HepG2 (cell line): ENCODE results near the gene SPNS3. TPM values are rescaled to one million over a fixed set of nuclear protein-coding genes. Genes with fewer than 3 reads are reported as not detected.

ENCODE experiments used
- ATAC-seq: fragments of 200-7000 bp; cut with Tn5 transposase; 3 replicates; pipeline ENCODE4 v1.9.1; 2020; ENCODE audit warnings: mild to moderate bottlenecking, moderate library complexity
- BruUV-seq: library from RNA; stranded (reverse); fragments of 400-500 nt; replicated peaks from 2 replicates; lab custom pipeline; 2021; lab: Mats Ljungman, UMichigan
- CTCF ChIA-PET: fragments of 300-600 bp; formaldehyde crosslinking; extraction: SDS; loops from one replicate; lab custom pipeline; 2021; ENCODE audit warnings: low total read pairs, inconsistent platforms, low intra/inter-chr PET ratio; lab: Yijun Ruan, JAX
- POLR2A ChIA-PET: fragments of 350-600 bp; sonication (Branson Sonifier 250); formaldehyde crosslinking; loops from one replicate; lab custom pipeline; 2020; ENCODE audit warnings: antibody characterized with exemption, inconsistent platforms; lab: Yijun Ruan, JAX
- DNase-seq: peaks from one replicate; pipeline ENCODE4 v3.0.0-alpha.2; 2015; ENCODE audit warnings: low spot score
- FAIRE-seq: peaks from 3 replicates; lab custom pipeline; 2011; peaks lifted over from hg19 to GRCh38; lab: Jason Lieb, UNC
- H2AFZ ChIP-seq: one replicate; pipeline ENCODE4 v1.6.1; 2011; ENCODE audit warnings: low read length, inconsistent platforms
- H3K27ac ChIP-seq: fragments of 300-600 bp; 3 replicates; pipeline ENCODE4 v1.8.0; 2011; ENCODE audit warnings: mixed run types, mild to moderate bottlenecking, mixed read lengths, low read length, inconsistent platforms; ENCODE audit not compliant: insufficient read depth; ENCODE audit errors: extremely low read length
- H3K27me3 ChIP-seq, 2 experiments: fragments of 200-600 bp in 1 of 2; 2 replicates in 1 of 2; 3 replicates in 1 of 2; pipeline versions ENCODE4 v1.6.0 to v1.8.0; 2011; ENCODE audit warnings: low read length in 2 of 2, mild to moderate bottlenecking in 2 of 2, moderate library complexity in 2 of 2, inconsistent platforms in 1 of 2; ENCODE audit not compliant: insufficient read depth in 2 of 2, control insufficient read depth in 1 of 2
- H3K36me3 ChIP-seq, 2 experiments: fragments of 200-600 bp in 1 of 2; replicated peaks in 1 of 2; 2 replicates in 1 of 2; 3 replicates in 1 of 2; pipeline versions ENCODE4 v1.5.1 to v1.8.0; 2011; ENCODE audit warnings: low read length in 2 of 2, inconsistent platforms in 1 of 2; ENCODE audit not compliant: insufficient read depth in 2 of 2, control insufficient read depth in 1 of 2
- H3K4me1 ChIP-seq: 2 replicates; pipeline ENCODE4 v1.5.1; 2012; ENCODE audit warnings: low read length, inconsistent platforms; ENCODE audit not compliant: insufficient read depth
- H3K4me2 ChIP-seq: 2 replicates; pipeline ENCODE4 v1.6.0; 2011; ENCODE audit warnings: low read depth, low read length, inconsistent platforms
- H3K4me3 ChIP-seq, 3 experiments: fragments of 200-600 bp in 1 of 3; sonication (generic), shearing (Covaris generic) in 1 of 3; replicated peaks in 1 of 3; 2 replicates each; pipeline ENCODE4 v1.5.1; 2011 to 2016; ENCODE audit warnings: low read length in 3 of 3, inconsistent platforms in 2 of 3, low read depth in 2 of 3, mild to moderate bottlenecking in 2 of 3, control low read depth in 1 of 3, mixed read lengths in 1 of 3; ENCODE audit not compliant: insufficient read depth in 1 of 3
- H3K79me2 ChIP-seq: one replicate; pipeline ENCODE4 v1.6.1; 2011; ENCODE audit warnings: low read length, inconsistent platforms; ENCODE audit not compliant: insufficient read depth
- H3K9ac ChIP-seq: 2 replicates; pipeline ENCODE4 v1.6.0; 2011; ENCODE audit warnings: mild to moderate bottlenecking, low read depth, low read length, inconsistent platforms; ENCODE audit not compliant: insufficient read depth
- H3K9me3 ChIP-seq: 2 replicates; pipeline ENCODE4 v1.5.1; 2012; ENCODE audit warnings: mild to moderate bottlenecking, low read length
- H4K20me1 ChIP-seq: 2 replicates; pipeline ENCODE4 v1.6.0; 2011; ENCODE audit warnings: inconsistent platforms, mild to moderate bottlenecking, low read length, moderate library complexity; ENCODE audit not compliant: insufficient read depth
- MAX ChIP-seq: IDR thresholded peaks from 2 replicates; pipeline ENCODE4 v1.6.1; 2012; ENCODE audit warnings: inconsistent platforms
- TP53 ChIP-seq: sonication (generic); formaldehyde crosslinking; conservative IDR thresholded peaks from 2 replicates; pipeline ENCODE4 v1.4.0; 2020; ENCODE audit warnings: missing genetic modification reagents
- ZNF142 ChIP-seq: sonication (generic); formaldehyde crosslinking; IDR thresholded peaks from 2 replicates; pipeline ENCODE4 v1.4.0; 2020; ENCODE audit warnings: missing genetic modification reagents
- ZNF232 ChIP-seq: sonication (generic); formaldehyde crosslinking; IDR thresholded peaks from 2 replicates; pipeline ENCODE4 v1.4.0; 2020; ENCODE audit warnings: missing genetic modification reagents, borderline replicate concordance
- WGBS: methylation state at CpG from one replicate; pipeline ENCODE4 v1.1.6; 2017; ENCODE audit warnings: low lambda C conversion rate; 5-methylcytosine and 5-hydroxymethylcytosine counted together
- in situ Hi-C: cut with HindIII; loops from 2 replicates; pipeline ENCODE4 v1.10.0; 2017; ENCODE audit warnings: low pct_unique_long_range_greater_than_20kb; ENCODE audit not compliant: extremely low pct_ligation_motif_present
- intact Hi-C: fragments of 100-400 bp; cut with micrococcal nuclease; formaldehyde crosslinking; loops from one replicate; pipeline ENCODE4 v1.10.0; 2022; ENCODE audit not compliant: unreplicated experiment
- polyA plus RNA-seq, 8 experiments: library from polyadenylated mRNA; depleted of rRNA in 3 of 8; stranded (reverse) in 7 of 8; unstranded in 1 of 8; fragments of >200 nt; fragmentation: Illumina TruSeq in 4 of 8; extraction: Trizol in 4 of 8; gene quantifications; 2 replicates each; pipeline versions ENCODE4 v1.2.1 to v1.2.3, GENCODE V29; 2011 to 2016; ENCODE audit warnings: low read depth in 4 of 8, missing spikeins in 1 of 8, mixed read lengths in 1 of 8; ENCODE audit not compliant: insufficient read depth in 1 of 8
- total RNA-seq, 5 experiments: library from RNA; depleted of rRNA; stranded (reverse); fragments of >200 nt; fragmentation: Illumina TruSeq; extraction: Trizol; gene quantifications; 2 replicates each; pipeline ENCODE4 v1.2.3, GENCODE V29; 2016; ENCODE audit warnings: low read depth in 1 of 5
- TF ChIP-seq, protein P1 (sequence below): sonication (generic); formaldehyde crosslinking; IDR thresholded peaks from 2 replicates; pipeline ENCODE4 v1.9.0; 2021; ENCODE audit warnings: missing genetic modification reagents, borderline replicate concordance

SPNS3 gene
- total and polyA plus RNA-seq, 2 of the 13 experiments (the other 11 are each of a cell fraction or from before 2014, with no cell fraction given): not detected

GRCh38 chr17:4478318-4478830 is 44.6 kb downstream of the SPNS3 start:
- 55% methylated on average over 9 of the region's 11 CpGs for WGBS

More at GRCh38 chr17:4478318-4478830, 44.6 kb downstream of the SPNS3 start:
- CTCF ChIA-PET: no interaction called here
- TF ChIP-seq TP53 (CRISPR knock-in tag) (no peak), ZNF142 (no peak), ZNF232 (no peak), MAX (no peak)
- TF ChIP-seq, protein P1, sequence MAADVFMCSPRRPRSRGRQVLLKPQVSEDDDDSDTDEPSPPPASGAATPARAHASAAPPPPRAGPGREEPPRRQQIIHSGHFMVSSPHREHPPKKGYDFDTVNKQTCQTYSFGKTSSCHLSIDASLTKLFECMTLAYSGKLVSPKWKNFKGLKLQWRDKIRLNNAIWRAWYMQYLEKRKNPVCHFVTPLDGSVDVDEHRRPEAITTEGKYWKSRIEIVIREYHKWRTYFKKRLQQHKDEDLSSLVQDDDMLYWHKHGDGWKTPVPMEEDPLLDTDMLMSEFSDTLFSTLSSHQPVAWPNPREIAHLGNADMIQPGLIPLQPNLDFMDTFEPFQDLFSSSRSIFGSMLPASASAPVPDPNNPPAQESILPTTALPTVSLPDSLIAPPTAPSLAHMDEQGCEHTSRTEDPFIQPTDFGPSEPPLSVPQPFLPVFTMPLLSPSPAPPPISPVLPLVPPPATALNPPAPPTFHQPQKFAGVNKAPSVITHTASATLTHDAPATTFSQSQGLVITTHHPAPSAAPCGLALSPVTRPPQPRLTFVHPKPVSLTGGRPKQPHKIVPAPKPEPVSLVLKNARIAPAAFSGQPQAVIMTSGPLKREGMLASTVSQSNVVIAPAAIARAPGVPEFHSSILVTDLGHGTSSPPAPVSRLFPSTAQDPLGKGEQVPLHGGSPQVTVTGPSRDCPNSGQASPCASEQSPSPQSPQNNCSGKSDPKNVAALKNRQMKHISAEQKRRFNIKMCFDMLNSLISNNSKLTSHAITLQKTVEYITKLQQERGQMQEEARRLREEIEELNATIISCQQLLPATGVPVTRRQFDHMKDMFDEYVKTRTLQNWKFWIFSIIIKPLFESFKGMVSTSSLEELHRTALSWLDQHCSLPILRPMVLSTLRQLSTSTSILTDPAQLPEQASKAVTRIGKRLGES (CRISPR knock-in tag): no peak
- Histone ChIP-seq H3K9me3 (no peaks in the 10 kb centered on the region), H3K27me3 (peaks cover 3 to 52% of the 10 kb centered on the region in 2 experiments), H3K27ac (no peak overlapping the region), H3K4me2 (no peak overlapping the region), H2AFZ (no peak overlapping the region), H3K36me3 (no peaks in the 10 kb centered on the region), H3K4me3 (no peak overlapping the region), H3K9ac (no peak overlapping the region), H4K20me1 (no peaks in the 10 kb centered on the region), H3K4me1 (peaks cover 57% of the 10 kb centered on the region), H3K79me2 (no peaks in the 10 kb centered on the region)
- no peak for DNase-seq
- no peak for FAIRE-seq
- intact Hi-C loops (no loop called here), in situ Hi-C loops (no loop called here)
- POLR2A ChIA-PET: no interaction called here
- ATAC-seq: no peak
- no TSS peak for BruUV-seq
